HG03025 (cell line): Measurements from ENCODE around the gene RASSF10.

Source experiments
- ATAC-seq: cut with Tn5 transposase; IDR thresholded peaks from one replicate; pipeline ENCODE4 v1.9.1; 2021; ENCODE audit warnings: mild to moderate bottlenecking, moderate library complexity; ENCODE audit not compliant: unreplicated experiment, low FRiP score

The RASSF10 gene

GRCh38 chr11:12993626-12994025 is 15.5 kb upstream of the RASSF10 start:
- ATAC-seq: no peak

- ATAC-seq: no peak
Measured at GRCh38 chr11:12994476-12994875, 14.6 kb upstream of the RASSF10 start.

GRCh38 chr11:12995188-12995587 is 13.9 kb upstream of the RASSF10 start:
- no peak for ATAC-seq

- ATAC-seq: no peak
Measured at GRCh38 chr11:12995823-12996222, 13.3 kb upstream of the RASSF10 start.

GRCh38 chr11:12997168-12997567 is 11.9 kb upstream of the RASSF10 start:
- no peak for ATAC-seq

GRCh38 chr11:12998336-12998735 is 10.8 kb upstream of the RASSF10 start:
- no peak for ATAC-seq

- ATAC-seq: no peak
Measured at GRCh38 chr11:12999597-12999996, 9.5 kb upstream of the RASSF10 start.

- ATAC-seq: no peak
Measured at GRCh38 chr11:13000116-13000515, 9.0 kb upstream of the RASSF10 start.

GRCh38 chr11:13000721-13001120 is 8.4 kb upstream of the RASSF10 start:
- no peak for ATAC-seq

GRCh38 chr11:13003736-13004493 is 5.2 kb upstream of the RASSF10 start:
- no peak for ATAC-seq

- ATAC-seq: no peak
Measured at GRCh38 chr11:13007182-13008060, 1.7 kb upstream of the RASSF10 start.

- ATAC-seq: no peak
Measured at GRCh38 chr11:13008061-13008435, 1.1 kb upstream of the RASSF10 start.

- no peak for ATAC-seq
Measured at GRCh38 chr11:13009476-13009920, 382 bp downstream of the RASSF10 start.

GRCh38 chr11:13009921-13010748 is 1.0 kb downstream of the RASSF10 start:
- ATAC-seq: no peak

- no peak for ATAC-seq
Measured at GRCh38 chr11:13010749-13011465, 1.8 kb downstream of the RASSF10 start.

GRCh38 chr11:13011466-13012055 is 2.4 kb downstream of the RASSF10 start:
- no peak for ATAC-seq

- no peak for ATAC-seq
Measured at GRCh38 chr11:13012056-13012661, 3.0 kb downstream of the RASSF10 start.

- ATAC-seq: no peak
Measured at GRCh38 chr11:13013054-13013488, 4.0 kb downstream of the RASSF10 start.

- ATAC-seq: no peak
Measured at GRCh38 chr11:13015753-13016152, 6.6 kb downstream of the RASSF10 start.
